IMR-90 (cell line): ENCODE results near the gene SLC44A1. TPM values are rescaled to one million over a fixed set of nuclear protein-coding genes. Genes with fewer than 3 reads are reported as not detected.

ENCODE experiments used
- ATAC-seq: fragments of 200-7000 bp; cut with Tn5 transposase; 2 replicates; pipeline ENCODE4 v1.9.1; 2020; ENCODE audit warnings: low read depth, mild to moderate bottlenecking, moderate library complexity
- BruUV-seq: library from RNA; stranded (reverse); fragments of 400-500 nt; replicated peaks from 2 replicates; lab custom pipeline; 2021; lab: Mats Ljungman, UMichigan
- CTCF ChIA-PET: fragments of 300-600 bp; formaldehyde crosslinking; extraction: SDS; loops from one replicate; lab custom pipeline; 2021; ENCODE audit warnings: antibody characterized with exemption; lab: Yijun Ruan, JAX
- POLR2A ChIA-PET: fragments of 300-600 bp; sonication (Branson Sonifier 250); formaldehyde crosslinking; loops from one replicate; lab custom pipeline; 2022; ENCODE audit warnings: antibody characterized with exemption; ENCODE audit not compliant: unreplicated experiment; lab: Charles Lee
- DNase-seq: peaks from one replicate; pipeline ENCODE4 v3.0.0; 2013
- H2AFZ ChIP-seq: replicated peaks from 2 replicates; pipeline ENCODE3; 2013; ENCODE audit warnings: low read length, mild to moderate bottlenecking; ENCODE audit not compliant: poor library complexity
- H2AK5ac ChIP-seq: 2 replicates; pipeline ENCODE4 v1.6.1; 2013; ENCODE audit warnings: low read depth, low read length, inconsistent platforms
- H2AK9ac ChIP-seq: replicated peaks from 2 replicates; pipeline ENCODE3; 2013; ENCODE audit warnings: mild to moderate bottlenecking, low read depth, low read length, moderate library complexity; ENCODE audit not compliant: poor library complexity
- H2BK120ac ChIP-seq: 2 replicates; pipeline ENCODE4 v1.6.1; 2013; ENCODE audit warnings: low read depth, low read length, inconsistent platforms
- H2BK15ac ChIP-seq: 3 replicates; pipeline ENCODE4 v1.6.1; 2013; ENCODE audit warnings: low read depth, low read length, inconsistent platforms
- H2BK20ac ChIP-seq: 2 replicates; pipeline ENCODE4 v1.6.1; 2013; ENCODE audit warnings: low read depth, mild to moderate bottlenecking, inconsistent platforms, low read length, moderate library complexity
- H2BK5ac ChIP-seq: 2 replicates; pipeline ENCODE4 v1.6.1; 2013; ENCODE audit warnings: mild to moderate bottlenecking, low read depth, low read length, inconsistent platforms; ENCODE audit not compliant: poor library complexity, severe bottlenecking
- H3K14ac ChIP-seq: replicated peaks from 2 replicates; pipeline ENCODE4 v1.6.1; 2013; ENCODE audit warnings: low read depth, low read length, inconsistent platforms
- H3K18ac ChIP-seq: 2 replicates; pipeline ENCODE4 v1.6.1; 2013; ENCODE audit warnings: low read depth, low read length, control low read depth
- H3K23ac ChIP-seq: 2 replicates; pipeline ENCODE4 v1.6.1; 2013; ENCODE audit warnings: low read depth, low read length, inconsistent platforms
- H3K27ac ChIP-seq: 2 replicates; pipeline ENCODE4 v1.5.1; 2013; ENCODE audit warnings: mild to moderate bottlenecking, control low read depth, low read length; ENCODE audit not compliant: insufficient read depth
- H3K27me3 ChIP-seq: 2 replicates; pipeline ENCODE4 v1.6.1; 2013; ENCODE audit warnings: low read length; ENCODE audit not compliant: control insufficient read depth, insufficient read depth
- H3K36me3 ChIP-seq: 2 replicates; pipeline ENCODE4 v1.6.1; 2013; ENCODE audit warnings: low read length, mixed read lengths; ENCODE audit not compliant: control insufficient read depth, insufficient read depth
- H3K4ac ChIP-seq: 2 replicates; pipeline ENCODE4 v1.6.1; 2013; ENCODE audit warnings: low read depth, low read length, inconsistent platforms
- H3K4me1 ChIP-seq: 2 replicates; pipeline ENCODE4 v1.6.1; 2013; ENCODE audit warnings: low read length, mixed read lengths; ENCODE audit not compliant: control insufficient read depth, insufficient read depth
- H3K4me2 ChIP-seq: 2 replicates; pipeline ENCODE4 v1.6.1; 2013; ENCODE audit warnings: low read depth, mild to moderate bottlenecking, control low read depth, low read length, moderate library complexity
- H3K4me3 ChIP-seq: 2 replicates; pipeline ENCODE4 v1.5.1; 2013; ENCODE audit warnings: low read depth, mild to moderate bottlenecking, control low read depth, low read length, moderate library complexity; ENCODE audit not compliant: insufficient read depth
- H3K56ac ChIP-seq: 2 replicates; pipeline ENCODE4 v1.6.1; 2013; ENCODE audit warnings: low read length, inconsistent platforms; ENCODE audit not compliant: insufficient read depth; ENCODE audit errors: extremely low read depth
- H3K79me1 ChIP-seq, 2 experiments: 2 replicates each; pipeline ENCODE4 v1.6.1; 2013; ENCODE audit warnings: low read length in 2 of 2, inconsistent platforms in 1 of 2, low read depth in 1 of 2
- H3K9ac ChIP-seq: 2 replicates; pipeline ENCODE4 v1.6.1; 2013; ENCODE audit warnings: low read depth, low read length, control low read depth
- H3K9me1 ChIP-seq: 2 replicates; pipeline ENCODE4 v1.6.1; 2013; ENCODE audit warnings: low read length, inconsistent platforms; ENCODE audit not compliant: insufficient read depth
- H3K9me3 ChIP-seq: 2 replicates; pipeline ENCODE4 v1.6.1; 2013; ENCODE audit warnings: low read length; ENCODE audit not compliant: control insufficient read depth, insufficient read depth
- H4K20me1 ChIP-seq: 2 replicates; pipeline ENCODE4 v1.6.1; 2013; ENCODE audit warnings: low read length, inconsistent platforms; ENCODE audit not compliant: insufficient read depth
- H4K5ac ChIP-seq: 2 replicates; pipeline ENCODE4 v1.6.1; 2013; ENCODE audit warnings: mild to moderate bottlenecking, low read depth, low read length, control low read depth
- H4K8ac ChIP-seq, 2 experiments: 2 replicates each; pipeline ENCODE4 v1.6.1; 2013; ENCODE audit warnings: low read depth in 2 of 2, low read length in 2 of 2, control low read depth in 1 of 2, inconsistent platforms in 1 of 2
- H4K91ac ChIP-seq: 2 replicates; pipeline ENCODE4 v1.6.1; 2013; ENCODE audit warnings: low read depth, low read length, inconsistent platforms; ENCODE audit not compliant: insufficient read depth
- BHLHE40 ChIP-seq: fragments of 150-350 bp; IDR thresholded peaks from 2 replicates; pipeline ENCODE4 v1.6.1; 2016; ENCODE audit warnings: mild to moderate bottlenecking, low read depth, low read length
- CEBPB ChIP-seq: IDR thresholded peaks from 2 replicates; pipeline ENCODE4 v1.6.1; 2012; ENCODE audit warnings: low read depth, low read length, improper control_type of control experiment
- CHD1 ChIP-seq: IDR thresholded peaks from 2 replicates; pipeline ENCODE4 v1.6.1; 2012; ENCODE audit warnings: low read depth, low read length, improper control_type of control experiment
- FOS ChIP-seq: fragments of 150-350 bp; IDR thresholded peaks from 2 replicates; pipeline ENCODE4 v1.6.1; 2016; ENCODE audit warnings: low read depth, low read length
- MAFK ChIP-seq: IDR thresholded peaks from 2 replicates; pipeline ENCODE4 v1.6.1; 2012; ENCODE audit warnings: low read depth, low read length, improper control_type of control experiment
- MAZ ChIP-seq: IDR thresholded peaks from 2 replicates; pipeline ENCODE4 v1.6.1; 2012; ENCODE audit warnings: low read depth, mild to moderate bottlenecking, low read length, improper control_type of control experiment, moderate library complexity, borderline replicate concordance
- MXI1 ChIP-seq: IDR thresholded peaks from 2 replicates; pipeline ENCODE4 v1.6.1; 2012; ENCODE audit warnings: low read depth, mild to moderate bottlenecking, low read length, moderate library complexity, borderline replicate concordance
- NFE2L2 ChIP-seq: fragments of 150-350 bp; IDR thresholded peaks from 2 replicates; pipeline ENCODE4 v1.6.1; 2016; ENCODE audit warnings: low read depth, mild to moderate bottlenecking, low read length
- POLR2A ChIP-seq: IDR thresholded peaks from 2 replicates; pipeline ENCODE4 v1.6.1; 2012; ENCODE audit warnings: mild to moderate bottlenecking, low read depth, low read length
- RAD21 ChIP-seq: IDR thresholded peaks from 2 replicates; pipeline ENCODE4 v1.6.1; 2012; ENCODE audit warnings: low read length, improper control_type of control experiment
- RCOR1 ChIP-seq: IDR thresholded peaks from 2 replicates; pipeline ENCODE4 v1.6.1; 2012; ENCODE audit warnings: mild to moderate bottlenecking, low read length, improper control_type of control experiment; ENCODE audit not compliant: insufficient replicate concordance
- RFX5 ChIP-seq: IDR thresholded peaks from 2 replicates; pipeline ENCODE4 v1.8.0; 2012; ENCODE audit warnings: low read depth, mild to moderate bottlenecking, low read length, moderate library complexity
- SMC3 ChIP-seq: fragments of 150-350 bp; IDR thresholded peaks from 2 replicates; pipeline ENCODE4 v1.6.1; 2016; ENCODE audit warnings: low read depth, mild to moderate bottlenecking, antibody characterized with exemption, low read length, moderate library complexity
- WGBS, 2 experiments: methylation state at CpG; one replicate each; pipeline versions ENCODE4 v1.1.5 to v1.1.7; 2013; ENCODE audit warnings: missing lambda C conversion rate in 2 of 2; ENCODE audit not compliant: insufficient read length in 1 of 2; ENCODE audit errors: extremely low coverage in 2 of 2; 5-methylcytosine and 5-hydroxymethylcytosine counted together
- dilution Hi-C: fragments of 300-500 bp; cut with HindIII; formaldehyde crosslinking; loops from one replicate; pipeline ENCODE4 v1.14.3; 2018; ENCODE audit warnings: low sequenced_read_pairs; ENCODE audit not compliant: unreplicated experiment
- in situ Hi-C: fragments of 300-500 bp; cut with MboI; formaldehyde crosslinking; loops from 3 replicates; pipeline ENCODE4 v1.14.3; 2019; ENCODE audit warnings: low sequenced_read_pairs, inconsistent platforms, mixed read lengths
- intact Hi-C: fragments of 100-400 bp; cut with micrococcal nuclease; formaldehyde crosslinking; loops from 2 replicates; pipeline ENCODE4 v1.10.0; 2022
- polyA plus RNA-seq, 3 experiments: library from polyadenylated mRNA; depleted of rRNA; stranded (reverse); fragments of >200 nt; gene quantifications; 2 replicates each; pipeline ENCODE4 v1.2.3, GENCODE V29; 2012; ENCODE audit warnings: low replicate concordance in 1 of 3
- total RNA-seq: library from RNA; depleted of rRNA; stranded (reverse); fragments of >200 nt; gene quantifications from 2 replicates; pipeline ENCODE4 v1.2.3, GENCODE V29; 2012
- TF ChIP-seq, protein P1 (sequence below): fragments of 150-350 bp; IDR thresholded peaks from 2 replicates; pipeline ENCODE4 v1.6.1; 2016; ENCODE audit warnings: low read depth, mild to moderate bottlenecking, low read length, moderate library complexity, borderline replicate concordance
- TF ChIP-seq, protein P2 (sequence below): conservative IDR thresholded peaks from 2 replicates; pipeline ENCODE4 v1.5.1; 2012; ENCODE audit warnings: mild to moderate bottlenecking, low read depth, low read length, improper control_type of control experiment
- TF ChIP-seq, protein P3 (sequence below): fragments of 150-350 bp; IDR thresholded peaks from 2 replicates; pipeline ENCODE4 v1.6.1; 2017; ENCODE audit warnings: mild to moderate bottlenecking, antibody characterized with exemption, low read length, low read depth

The SLC44A1 gene
- total and polyA plus RNA-seq, 2 of the 4 experiments (the other 2 are of a cell fraction), result 5.2 to 21.7 TPM

DNA sequence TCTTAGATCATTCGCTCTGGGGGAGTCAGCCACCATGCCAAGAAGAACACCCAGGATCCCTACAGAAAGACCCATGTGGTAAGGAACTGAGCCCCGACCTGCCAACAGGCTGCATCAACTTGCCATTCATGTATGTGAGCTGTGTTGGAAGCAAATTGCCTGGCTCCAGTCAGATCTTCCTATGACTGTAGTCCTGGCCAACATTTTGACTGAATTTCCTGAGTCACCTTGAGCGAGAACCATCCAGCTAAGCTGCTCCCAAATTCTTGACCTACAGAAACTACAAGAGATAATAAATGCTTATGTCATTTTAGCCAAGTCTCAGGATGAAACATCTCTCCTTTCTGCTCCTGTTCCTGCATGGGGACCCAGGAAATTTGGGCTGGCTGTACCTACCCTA lies 40.0 kb upstream of the SLC44A1 start:
- intact Hi-C loops, result no loop called here
- 100% methylated on average over 1 of the region's 3 CpGs; no CpG with 5 or more reads in 1 of the 2 experiments for WGBS, 2 experiments

More for the DNA sequence above, 40.0 kb upstream of the SLC44A1 start:
- no peak overlapping the region for H3K4ac ChIP-seq
- no peak for DNase-seq
- in situ Hi-C loops, result no loop called here
- H3K56ac ChIP-seq, result no peak overlapping the region
- H3K23ac ChIP-seq, result no peak overlapping the region
- H2AK9ac ChIP-seq, result no peak overlapping the region
- no peaks in the 10 kb centered on the region for H3K27me3 ChIP-seq
- no peak overlapping the region for H4K5ac ChIP-seq
- TF ChIP-seq CHD1 (no peak), MXI1 (no peak), MAFK (no peak), NFE2L2 (no peak), FOS (no peak), CEBPB (no peak), POLR2A (no peak), SMC3 (no peak), RFX5 (no peak), RCOR1 (no peak), MAZ (no peak), RAD21 (no peak), BHLHE40 (no peak)
- TF ChIP-seq, protein P1, sequence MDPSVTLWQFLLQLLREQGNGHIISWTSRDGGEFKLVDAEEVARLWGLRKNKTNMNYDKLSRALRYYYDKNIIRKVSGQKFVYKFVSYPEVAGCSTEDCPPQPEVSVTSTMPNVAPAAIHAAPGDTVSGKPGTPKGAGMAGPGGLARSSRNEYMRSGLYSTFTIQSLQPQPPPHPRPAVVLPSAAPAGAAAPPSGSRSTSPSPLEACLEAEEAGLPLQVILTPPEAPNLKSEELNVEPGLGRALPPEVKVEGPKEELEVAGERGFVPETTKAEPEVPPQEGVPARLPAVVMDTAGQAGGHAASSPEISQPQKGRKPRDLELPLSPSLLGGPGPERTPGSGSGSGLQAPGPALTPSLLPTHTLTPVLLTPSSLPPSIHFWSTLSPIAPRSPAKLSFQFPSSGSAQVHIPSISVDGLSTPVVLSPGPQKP, result no peak
- TF ChIP-seq, protein P2, sequence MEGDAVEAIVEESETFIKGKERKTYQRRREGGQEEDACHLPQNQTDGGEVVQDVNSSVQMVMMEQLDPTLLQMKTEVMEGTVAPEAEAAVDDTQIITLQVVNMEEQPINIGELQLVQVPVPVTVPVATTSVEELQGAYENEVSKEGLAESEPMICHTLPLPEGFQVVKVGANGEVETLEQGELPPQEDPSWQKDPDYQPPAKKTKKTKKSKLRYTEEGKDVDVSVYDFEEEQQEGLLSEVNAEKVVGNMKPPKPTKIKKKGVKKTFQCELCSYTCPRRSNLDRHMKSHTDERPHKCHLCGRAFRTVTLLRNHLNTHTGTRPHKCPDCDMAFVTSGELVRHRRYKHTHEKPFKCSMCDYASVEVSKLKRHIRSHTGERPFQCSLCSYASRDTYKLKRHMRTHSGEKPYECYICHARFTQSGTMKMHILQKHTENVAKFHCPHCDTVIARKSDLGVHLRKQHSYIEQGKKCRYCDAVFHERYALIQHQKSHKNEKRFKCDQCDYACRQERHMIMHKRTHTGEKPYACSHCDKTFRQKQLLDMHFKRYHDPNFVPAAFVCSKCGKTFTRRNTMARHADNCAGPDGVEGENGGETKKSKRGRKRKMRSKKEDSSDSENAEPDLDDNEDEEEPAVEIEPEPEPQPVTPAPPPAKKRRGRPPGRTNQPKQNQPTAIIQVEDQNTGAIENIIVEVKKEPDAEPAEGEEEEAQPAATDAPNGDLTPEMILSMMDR, result no peak
- TF ChIP-seq, protein P3, sequence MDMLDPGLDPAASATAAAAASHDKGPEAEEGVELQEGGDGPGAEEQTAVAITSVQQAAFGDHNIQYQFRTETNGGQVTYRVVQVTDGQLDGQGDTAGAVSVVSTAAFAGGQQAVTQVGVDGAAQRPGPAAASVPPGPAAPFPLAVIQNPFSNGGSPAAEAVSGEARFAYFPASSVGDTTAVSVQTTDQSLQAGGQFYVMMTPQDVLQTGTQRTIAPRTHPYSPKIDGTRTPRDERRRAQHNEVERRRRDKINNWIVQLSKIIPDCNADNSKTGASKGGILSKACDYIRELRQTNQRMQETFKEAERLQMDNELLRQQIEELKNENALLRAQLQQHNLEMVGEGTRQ, result no peak
- H2AFZ ChIP-seq, result no peak overlapping the region
- H3K9me3 ChIP-seq, result no peaks in the 10 kb centered on the region
- H3K9me1 ChIP-seq, result no peaks in the 10 kb centered on the region
- H4K20me1 ChIP-seq, result no peaks in the 10 kb centered on the region
- H3K4me3 ChIP-seq, result no peak overlapping the region
- CTCF ChIA-PET, result interaction anchor here (0.7 kb wide), 1 partner anchor 10 kb away, joined by 3 read pairs; no protein-coding TSS in a partner anchor
- no peak overlapping the region for H3K18ac ChIP-seq
- no peak for ATAC-seq
- no peak overlapping the region for H2BK20ac ChIP-seq
- dilution Hi-C loops, result no loop called here
- H2BK15ac ChIP-seq, result no peak overlapping the region
- no peak overlapping the region for H2AK5ac ChIP-seq
- H2BK5ac ChIP-seq, result no peak overlapping the region
- no peaks in the 10 kb centered on the region for H3K79me1 ChIP-seq
- H3K9ac ChIP-seq, result no peak overlapping the region
- H3K4me2 ChIP-seq, result no peak overlapping the region
- H3K27ac ChIP-seq, result no peak overlapping the region
- peaks cover 9% of the 10 kb centered on the region for H3K4me1 ChIP-seq
- H3K36me3 ChIP-seq, result no peaks in the 10 kb centered on the region
- BruUV-seq, result no TSS peak
- H2BK120ac ChIP-seq, result no peak overlapping the region
- H4K8ac ChIP-seq, result no peak overlapping the region
- no peak overlapping the region for H4K91ac ChIP-seq
- POLR2A ChIA-PET, result no interaction called here
- H3K14ac ChIP-seq, result no peak overlapping the region
